Measurements from ENCODE around the gene CHST4. TPM values are rescaled to one million over a fixed set of nuclear protein-coding genes. Genes with fewer than 3 reads are reported as not detected.

The CHST4 gene
- total RNA-seq, 1 experiment from 2014 or later: 9.9 TPM

GRCh38 chr16:71573387-71574094 lies 47.3 kb downstream of the CHST4 start (continued):
- TF ChIP-seq USF2 (CRISPR knock-in tag; IDR thresholded peaks at IDR 0.05) (no peak), FOXP1 (CRISPR knock-in tag; IDR thresholded peaks at IDR 0.05; ENCODE audit: borderline replicate concordance) (no peak), NFYB (CRISPR knock-in tag; conservative IDR thresholded peaks at IDR 0.05; ENCODE audit: low read depth) (no peak), ATF2 (CRISPR knock-in tag; IDR thresholded peaks at IDR 0.05; ENCODE audit: borderline replicate concordance, low read depth) (no peak), TP53 (CRISPR knock-in tag; IDR thresholded peaks at IDR 0.05) (no peak)

GRCh38 chr16:71574702-71575101 lies 48.5 kb downstream of the CHST4 start:
- no peak overlapping the region for H3K27ac Mint-ChIP-seq
- no peaks in the 10 kb centered on the region for H3K36me3 Mint-ChIP-seq
- H3K4me1 Mint-ChIP-seq: no peaks in the 10 kb centered on the region
- ATAC-seq: no peak
- no peaks in the 10 kb centered on the region for H3K9me3 Mint-ChIP-seq
- ChIA-PET POLR2A (no interaction called here), CTCF (interaction anchor here (3.1 kb wide), 1 partner anchor 36 kb away, joined by 11 read pairs; no protein-coding TSS in a partner anchor)
- H3K27me3 Mint-ChIP-seq (ENCODE audit: low read depth): peaks cover 27% of the 10 kb centered on the region
- no peak overlapping the region for H3K4me3 Mint-ChIP-seq
- TF ChIP-seq CREB1 (CRISPR knock-in tag; IDR thresholded peaks at IDR 0.05) (no peak), ZBTB43 (CRISPR knock-in tag; IDR thresholded peaks at IDR 0.05) (no peak), USF2 (CRISPR knock-in tag; IDR thresholded peaks at IDR 0.05) (no peak), TEAD1 (CRISPR knock-in tag; IDR thresholded peaks at IDR 0.05) (no peak), ZNF425 (CRISPR knock-in tag; conservative IDR thresholded peaks at IDR 0.05) (no peak), ATF3 (CRISPR knock-in tag; conservative IDR thresholded peaks at IDR 0.05) (no peak), SP1 (CRISPR knock-in tag; conservative IDR thresholded peaks at IDR 0.05) (no peak), ZNF671 (CRISPR knock-in tag; IDR thresholded peaks at IDR 0.05) (no peak), E2F4 (CRISPR knock-in tag; IDR thresholded peaks at IDR 0.05; ENCODE audit: borderline replicate concordance, low read depth) (no peak), AFF4 (CRISPR knock-in tag; IDR thresholded peaks at IDR 0.05; ENCODE audit: borderline replicate concordance) (no peak), FOXJ3 (CRISPR knock-in tag; IDR thresholded peaks at IDR 0.05; ENCODE audit: borderline replicate concordance) (no peak), ELF4 (CRISPR knock-in tag; IDR thresholded peaks at IDR 0.05; ENCODE audit: low read depth) (no peak), ETV6 (CRISPR knock-in tag; IDR thresholded peaks at IDR 0.05) (no peak), ZMAT4 (CRISPR knock-in tag; IDR thresholded peaks at IDR 0.05) (no peak)
- no peak for DNase-seq (ENCODE audit: low spot score)

All from WTC11 (cell line).